Activated CD8-positive, alpha-beta memory T cell treated with anti-CD3 and anti-CD28 coated beads for 48 hours (primary cell): ENCODE data around the gene ING1.

Source experiments
- DNase-seq, 3 experiments: peaks; one replicate each; pipeline ENCODE4 v3.0.0-alpha.2; 2020; ENCODE audit warnings: low read depth in 2 of 3, low spot score in 2 of 3

Gene ING1

GRCh38 chr13:110769097-110769496, 55.6 kb downstream of the ING1 start:
- DNase-seq: no peak

GRCh38 chr13:110770678-110771077, 57.2 kb downstream of the ING1 start:
- no peak for DNase-seq

DNA sequence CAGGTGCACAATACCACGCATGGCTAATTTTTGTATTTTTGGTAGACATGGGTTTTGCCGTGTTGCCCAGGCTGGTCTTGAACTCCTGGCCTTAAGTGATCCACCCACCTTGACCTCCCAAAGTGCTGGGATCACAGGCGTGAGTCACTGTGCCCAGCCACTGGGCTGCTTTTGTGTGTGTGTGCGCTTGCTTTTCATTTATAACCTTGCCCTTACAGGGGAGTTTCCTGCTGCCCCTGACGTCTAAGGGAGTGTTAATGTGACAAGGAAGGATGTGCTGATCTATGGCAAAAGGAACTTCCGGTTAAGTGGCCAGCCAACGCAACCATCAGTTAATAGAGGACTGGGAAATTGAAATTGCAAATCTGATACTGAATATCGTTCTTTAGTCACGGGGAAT, 57.7 kb downstream of the ING1 start:
- DNase-seq: no peak

DNA sequence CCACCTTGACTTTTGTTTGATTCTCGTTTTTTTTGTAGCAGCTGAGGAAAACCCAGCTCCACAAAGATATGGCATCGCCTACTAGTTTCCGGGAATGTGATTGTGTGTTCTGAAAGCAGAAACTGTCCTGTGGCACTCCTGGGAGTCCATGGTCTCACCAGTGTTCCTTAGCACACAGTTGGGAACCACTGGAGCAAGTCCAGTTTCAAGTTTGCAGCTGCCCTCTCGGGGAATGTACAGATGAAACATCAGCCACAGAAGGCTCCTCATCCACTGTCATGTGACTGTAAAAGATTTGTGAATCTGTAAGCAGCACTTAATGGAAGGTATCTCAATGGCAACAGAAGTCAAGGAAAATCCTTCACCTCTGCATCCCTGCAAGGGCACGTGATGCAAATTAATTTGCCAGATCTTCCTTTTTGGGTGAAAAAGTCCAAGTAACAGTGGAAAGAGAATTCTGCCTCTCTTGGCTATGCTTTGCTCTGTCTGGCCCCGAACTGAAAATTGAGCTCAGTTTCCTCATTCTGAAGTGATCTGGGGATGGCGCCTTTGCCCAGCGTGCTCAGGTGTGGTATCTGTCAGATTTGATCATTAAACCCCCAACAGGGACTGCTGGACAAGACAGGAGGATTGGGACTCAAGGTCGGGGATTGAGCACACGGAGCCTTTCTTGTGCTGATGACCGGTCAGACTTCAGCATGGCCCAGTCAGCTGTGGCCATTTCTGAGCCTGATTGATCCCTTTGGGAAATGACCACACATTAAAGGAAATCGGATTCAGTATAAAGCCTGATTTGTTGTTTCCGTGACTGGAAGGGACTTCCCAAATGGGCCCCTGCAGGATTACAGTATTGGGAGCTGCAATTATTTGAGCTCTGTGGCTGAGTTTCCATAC, 58.8 kb downstream of the ING1 start:
- DNase-seq: no peak
